ENCODE measurements around the gene NCKAP5L.

NCKAP5L gene

GRCh38 chr12:49744363-49744885 is 83.8 kb downstream of the NCKAP5L start:
- H3K4me3 ChIP-seq (ENCODE audit: low read depth, low read length) = peak overlapping the region; percentile 89
- no peak for DNase-seq (ENCODE audit: low read depth)
- TF ChIP-seq, protein P1, sequence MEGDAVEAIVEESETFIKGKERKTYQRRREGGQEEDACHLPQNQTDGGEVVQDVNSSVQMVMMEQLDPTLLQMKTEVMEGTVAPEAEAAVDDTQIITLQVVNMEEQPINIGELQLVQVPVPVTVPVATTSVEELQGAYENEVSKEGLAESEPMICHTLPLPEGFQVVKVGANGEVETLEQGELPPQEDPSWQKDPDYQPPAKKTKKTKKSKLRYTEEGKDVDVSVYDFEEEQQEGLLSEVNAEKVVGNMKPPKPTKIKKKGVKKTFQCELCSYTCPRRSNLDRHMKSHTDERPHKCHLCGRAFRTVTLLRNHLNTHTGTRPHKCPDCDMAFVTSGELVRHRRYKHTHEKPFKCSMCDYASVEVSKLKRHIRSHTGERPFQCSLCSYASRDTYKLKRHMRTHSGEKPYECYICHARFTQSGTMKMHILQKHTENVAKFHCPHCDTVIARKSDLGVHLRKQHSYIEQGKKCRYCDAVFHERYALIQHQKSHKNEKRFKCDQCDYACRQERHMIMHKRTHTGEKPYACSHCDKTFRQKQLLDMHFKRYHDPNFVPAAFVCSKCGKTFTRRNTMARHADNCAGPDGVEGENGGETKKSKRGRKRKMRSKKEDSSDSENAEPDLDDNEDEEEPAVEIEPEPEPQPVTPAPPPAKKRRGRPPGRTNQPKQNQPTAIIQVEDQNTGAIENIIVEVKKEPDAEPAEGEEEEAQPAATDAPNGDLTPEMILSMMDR (IDR thresholded peaks at IDR 0.05; ENCODE audit: low read depth, low read length) = no peak
- TF ChIP-seq, protein P2, sequence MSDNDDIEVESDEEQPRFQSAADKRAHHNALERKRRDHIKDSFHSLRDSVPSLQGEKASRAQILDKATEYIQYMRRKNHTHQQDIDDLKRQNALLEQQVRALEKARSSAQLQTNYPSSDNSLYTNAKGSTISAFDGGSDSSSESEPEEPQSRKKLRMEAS (IDR thresholded peaks at IDR 0.05; ENCODE audit: low read depth, low read length) = no peak
- TF ChIP-seq MYC (IDR thresholded peaks at IDR 0.05; ENCODE audit: low read depth, low read length) = no peak
- no peak for TF ChIP-seq POLR2A (IDR thresholded peaks at IDR 0.05; ENCODE audit: extremely low read depth, insufficient read length)

- H3K4me3 ChIP-seq (ENCODE audit: low read depth, low read length) = peak overlapping the region; percentile 89
- TF ChIP-seq, protein P1 (IDR thresholded peaks at IDR 0.05; ENCODE audit: low read depth, low read length) = no peak
- no peak for TF ChIP-seq POLR2A (IDR thresholded peaks at IDR 0.05; ENCODE audit: extremely low read depth, insufficient read length)
- TF ChIP-seq, protein P2 (IDR thresholded peaks at IDR 0.05; ENCODE audit: low read depth, low read length) = no peak
- no peak for TF ChIP-seq MYC (IDR thresholded peaks at IDR 0.05; ENCODE audit: low read depth, low read length)
- peak; percentile 93 for DNase-seq (ENCODE audit: low read depth)
Measured at GRCh38 chr12:49741882-49742620, 86.2 kb downstream of the NCKAP5L start.

Data from NB4 (cell line).